Upper lobe of left lung (tissue), 6 donors: Measurements from ENCODE around the gene LRRC46. TPM values are rescaled to one million over a fixed set of nuclear protein-coding genes. Genes with fewer than 3 reads are reported as not detected.
A peak's percentile ranks its signal among the peaks of the same experiment; 100 is the strongest.

Experiments used
- ATAC-seq, 2 donors: fragments of 200-7000 bp; cut with Tn5 transposase; one replicate each; pipeline ENCODE4 v1.9.1; 2022; ENCODE audit warnings: mild to moderate bottlenecking in 2 of 2, moderate library complexity in 2 of 2; ENCODE audit not compliant: low FRiP score in 2 of 2
- DNase-seq, 2 donors: peaks; one replicate each; pipeline ENCODE4 v3.0.0-alpha.2; 2019 to 2020
- H3K27ac ChIP-seq, 4 donors: fragments of 200-600 bp; sonication (generic); one replicate each; pipeline ENCODE4 v1.5.1; 2016 to 2019
- H3K27me3 ChIP-seq, 4 donors: fragments of 200-600 bp; sonication (generic); one replicate each; pipeline ENCODE4 v1.5.1; 2017 to 2019
- H3K36me3 ChIP-seq, 4 donors: fragments of 200-600 bp; sonication (generic); one replicate each; pipeline ENCODE4 v1.5.1; 2016 to 2019
- H3K4me1 ChIP-seq, 4 donors: fragments of 200-600 bp; sonication (generic); one replicate each; pipeline ENCODE4 v1.5.1; 2018 to 2019
- H3K4me3 ChIP-seq, 4 donors: fragments of 200-600 bp; sonication (generic); one replicate each; pipeline ENCODE4 v1.5.1; 2017 to 2019; ENCODE audit warnings: mild to moderate bottlenecking in 2 of 4, moderate library complexity in 1 of 4
- H3K9me3 ChIP-seq, 4 donors: fragments of 200-600 bp; sonication (generic); one replicate each; pipeline ENCODE4 v1.5.1; 2018 to 2019
- EP300 ChIP-seq, 4 donors: sonication (generic); formaldehyde crosslinking; IDR thresholded peaks; one replicate each; pipeline ENCODE4 v1.5.1; 2017; ENCODE audit warnings: antibody characterized with exemption in 4 of 4, control low read depth in 2 of 4
- POLR2A ChIP-seq, 4 donors: fragments of 450-650 bp; IDR thresholded peaks; one replicate each; pipeline ENCODE4 v1.5.1; 2016 to 2017; ENCODE audit warnings: antibody characterized with exemption in 4 of 4, mild to moderate bottlenecking in 2 of 4
- POLR2AphosphoS5 ChIP-seq, 2 donors: sonication (generic); formaldehyde crosslinking; IDR thresholded peaks; one replicate each; pipeline ENCODE4 v1.5.1; 2017; ENCODE audit warnings: antibody characterized with exemption in 2 of 2
- WGBS, 2 donors: methylation state at CpG; one replicate each; pipeline ENCODE4 v1.1.5; 2017 to 2018; 5-methylcytosine and 5-hydroxymethylcytosine counted together
- total RNA-seq, 6 donors: library from RNA; depleted of rRNA in 4 of 6; stranded (reverse); fragments of >200 nt in 4 of 6; gene quantifications; one replicate each; pipeline versions ENCODE4 v1.1.0 to v1.2.1, GENCODE V29; 2016 to 2021
- TF ChIP-seq, protein P1 (sequence below), 6 experiments: fragments of 450-650 bp in 4 of 6; fragments of 200-600 bp in 2 of 6; sonication (generic) in 2 of 6; IDR thresholded peaks; one replicate each; pipeline ENCODE4 v1.5.1; 2016 to 2019; ENCODE audit warnings: antibody characterized with exemption in 6 of 6
- donor health status: DM: no; HTN: no; CAD: no; lungs with moderate emphysema.
- donor health status: DM: no; HTN: yes; CAD: no; lungs with severe emphysema.

Gene LRRC46
- total RNA-seq, 6 donors from 2014 or later, result 0.49 to 23.5 (median 9.1) TPM

GRCh38 chr17:47816111-47816735, 15.2 kb upstream of the LRRC46 start:
- TF ChIP-seq POLR2A (IDR thresholded peaks at IDR 0.05) (no peak), EP300 (IDR thresholded peaks at IDR 0.05) (no peak), POLR2AphosphoS5 (IDR thresholded peaks at IDR 0.05) (no peak)
- TF ChIP-seq, protein P1, sequence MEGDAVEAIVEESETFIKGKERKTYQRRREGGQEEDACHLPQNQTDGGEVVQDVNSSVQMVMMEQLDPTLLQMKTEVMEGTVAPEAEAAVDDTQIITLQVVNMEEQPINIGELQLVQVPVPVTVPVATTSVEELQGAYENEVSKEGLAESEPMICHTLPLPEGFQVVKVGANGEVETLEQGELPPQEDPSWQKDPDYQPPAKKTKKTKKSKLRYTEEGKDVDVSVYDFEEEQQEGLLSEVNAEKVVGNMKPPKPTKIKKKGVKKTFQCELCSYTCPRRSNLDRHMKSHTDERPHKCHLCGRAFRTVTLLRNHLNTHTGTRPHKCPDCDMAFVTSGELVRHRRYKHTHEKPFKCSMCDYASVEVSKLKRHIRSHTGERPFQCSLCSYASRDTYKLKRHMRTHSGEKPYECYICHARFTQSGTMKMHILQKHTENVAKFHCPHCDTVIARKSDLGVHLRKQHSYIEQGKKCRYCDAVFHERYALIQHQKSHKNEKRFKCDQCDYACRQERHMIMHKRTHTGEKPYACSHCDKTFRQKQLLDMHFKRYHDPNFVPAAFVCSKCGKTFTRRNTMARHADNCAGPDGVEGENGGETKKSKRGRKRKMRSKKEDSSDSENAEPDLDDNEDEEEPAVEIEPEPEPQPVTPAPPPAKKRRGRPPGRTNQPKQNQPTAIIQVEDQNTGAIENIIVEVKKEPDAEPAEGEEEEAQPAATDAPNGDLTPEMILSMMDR (IDR thresholded peaks at IDR 0.05), result no peak
- Histone ChIP-seq H3K27ac (no peak overlapping the region), H3K9me3 (no peaks in the 10 kb centered on the region), H3K4me3 (no peak overlapping the region), H3K4me1 (peaks cover 15 to 23% (median 17%) of the 10 kb centered on the region in 4 donors), H3K27me3 (no peaks in the 10 kb centered on the region), H3K36me3 (peaks cover 9 to 84% (median 66%) of the 10 kb centered on the region in 4 donors)
- no peak for DNase-seq
- WGBS, 2 donors, result 93 to 97% methylated on average over 10 to 18 of the region's 21 CpGs
- no peak for ATAC-seq

- Histone ChIP-seq H3K36me3 (peaks cover 9 to 77% (median 63%) of the 10 kb centered on the region in 4 donors), H3K9me3 (no peaks in the 10 kb centered on the region), H3K27me3 (no peaks in the 10 kb centered on the region), H3K4me3 (no peak overlapping the region), H3K4me1 (peaks cover 18 to 30% (median 22%) of the 10 kb centered on the region in 4 donors), H3K27ac (no peak overlapping the region)
- ATAC-seq (no peak), DNase-seq (no peak)
- TF ChIP-seq EP300 (IDR thresholded peaks at IDR 0.05), result no peak
- 95 to 96% methylated on average over 4 to 10 of the region's 10 CpGs for WGBS, 2 donors
Measured at GRCh38 chr17:47816947-47817346, 14.5 kb upstream of the LRRC46 start.

- DNase-seq (no peak), ATAC-seq (no peak)
- peaks cover 6 to 66% (median 57%) of the 10 kb centered on the region in 4 donors for H3K36me3 ChIP-seq
- WGBS, 2 donors, result 79 to 96% methylated on average over 3 to 11 of the region's 11 CpGs
- H3K4me1 ChIP-seq, result peaks cover 23 to 38% (median 26%) of the 10 kb centered on the region in 4 donors
- H3K27ac ChIP-seq, result no peak overlapping the region
- H3K27me3 ChIP-seq, result no peaks in the 10 kb centered on the region
- no peak for TF ChIP-seq POLR2AphosphoS5 (IDR thresholded peaks at IDR 0.05)
- TF ChIP-seq, protein P1 (IDR thresholded peaks at IDR 0.05), result no peak
- TF ChIP-seq EP300 (IDR thresholded peaks at IDR 0.05), result no peak
- no peak for TF ChIP-seq POLR2A (IDR thresholded peaks at IDR 0.05)
- H3K9me3 ChIP-seq, result no peaks in the 10 kb centered on the region
- no peak overlapping the region for H3K4me3 ChIP-seq
Measured at GRCh38 chr17:47818002-47818695, 13.3 kb upstream of the LRRC46 start.

GRCh38 chr17:47819475-47819874, 12.0 kb upstream of the LRRC46 start:
- TF ChIP-seq EP300 (IDR thresholded peaks at IDR 0.05) (no peak), POLR2AphosphoS5 (IDR thresholded peaks at IDR 0.05) (no peak), POLR2A (IDR thresholded peaks at IDR 0.05) (no peak)
- TF ChIP-seq, protein P1 (IDR thresholded peaks at IDR 0.05), result no peak
- peaks cover 23 to 38% (median 26%) of the 10 kb centered on the region in 4 donors for H3K4me1 ChIP-seq
- no peaks in the 10 kb centered on the region for H3K9me3 ChIP-seq
- no peak overlapping the region for H3K4me3 ChIP-seq
- peak overlapping the region in 3 of 4 donors; percentile 21 to 68 (median 61) for H3K27ac ChIP-seq
- H3K27me3 ChIP-seq, result no peaks in the 10 kb centered on the region
- WGBS, 2 donors, result 67 to 74% methylated on average over 8 to 10 of the region's 10 CpGs
- H3K36me3 ChIP-seq, result peaks cover 6 to 66% (median 61%) of the 10 kb centered on the region in 4 donors
- ATAC-seq (no peak), DNase-seq (no peak)

DNA sequence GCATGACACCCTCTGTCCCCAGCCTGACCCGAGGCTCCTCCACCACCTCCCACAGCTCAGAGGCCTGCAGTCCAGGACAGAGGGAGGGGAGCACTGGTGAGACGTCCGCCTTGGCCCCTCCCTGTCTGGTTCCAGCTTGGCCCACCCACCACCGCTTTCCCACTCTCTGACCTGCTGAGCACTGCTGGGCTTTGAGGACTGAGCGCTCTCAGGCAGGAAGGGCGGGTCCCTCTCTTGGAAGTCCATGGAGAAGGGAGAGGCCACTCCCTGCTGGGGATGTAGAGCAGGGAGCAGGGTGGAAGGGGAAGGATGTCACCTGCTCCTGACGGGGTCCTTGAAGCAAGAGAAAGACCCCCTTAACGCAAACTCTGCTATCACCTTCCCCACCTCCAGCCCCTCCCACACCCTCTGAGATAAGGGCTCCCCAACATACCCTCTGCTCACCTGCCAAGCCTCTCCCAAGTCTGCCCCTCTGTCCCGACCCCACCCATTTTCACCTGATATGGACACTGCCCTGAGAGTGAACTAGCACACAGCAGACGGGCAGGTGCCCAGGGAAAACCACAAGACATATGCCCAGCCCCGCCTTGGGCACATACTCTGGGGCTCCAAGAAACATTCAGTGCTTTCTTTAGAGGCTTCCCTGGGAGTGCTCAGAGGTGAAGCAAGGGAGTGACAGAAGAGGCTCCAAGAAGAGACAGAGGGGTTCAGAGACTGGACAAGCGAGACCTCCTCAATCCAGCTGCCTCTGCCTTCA, 11.3 kb upstream of the LRRC46 start:
- H3K36me3 ChIP-seq, result peaks cover 6 to 66% (median 58%) of the 10 kb centered on the region in 4 donors
- peak; percentile 9 to 68 for ATAC-seq
- WGBS, 2 donors, result 39 to 41% methylated on average over 11 to 12 of the region's 12 CpGs
- peak overlapping the region; percentile 21 to 68 (median 62) for H3K27ac ChIP-seq
- no peaks in the 10 kb centered on the region for H3K9me3 ChIP-seq
- DNase-seq, result peak in 1 of 2 donors; percentile 82
- no peaks in the 10 kb centered on the region for H3K27me3 ChIP-seq
- H3K4me3 ChIP-seq, result peak overlapping the region in 3 of 4 donors; percentile 49 to 67 (median 61)
- no peak for TF ChIP-seq EP300 (IDR thresholded peaks at IDR 0.05)
- peak in 1 of 2 donors; percentile 6 for TF ChIP-seq POLR2AphosphoS5 (IDR thresholded peaks at IDR 0.05)
- no peak for TF ChIP-seq POLR2A (IDR thresholded peaks at IDR 0.05)
- TF ChIP-seq, protein P1 (IDR thresholded peaks at IDR 0.05), result no peak
- peaks cover 23 to 38% (median 26%) of the 10 kb centered on the region in 4 donors for H3K4me1 ChIP-seq
